SK-N-SH (cell line): ENCODE measurements around the gene SLFN12. TPM values are rescaled to one million over a fixed set of nuclear protein-coding genes. Genes with fewer than 3 reads are reported as not detected.

ENCODE experiments used
- CHD2 ChIP-seq: fragments of 150-350 bp; IDR thresholded peaks from 2 replicates; pipeline ENCODE4 v1.6.1; 2018; ENCODE audit warnings: low read length; ENCODE audit not compliant: partially characterized antibody
- ELF1 ChIP-seq: IDR thresholded peaks from 2 replicates; pipeline ENCODE4 v1.4.0; 2012
- EP300 ChIP-seq, 2 experiments: IDR thresholded peaks; 2 replicates each; pipeline versions ENCODE4 v1.4.0 to v1.6.1; 2012; ENCODE audit warnings: borderline replicate concordance in 1 of 2, low read depth in 1 of 2, low read length in 1 of 2
- EZH2phosphoT487 ChIP-seq: fragments of 200-600 bp; sonication (generic); IDR thresholded peaks from 2 replicates; pipeline ENCODE4 v1.6.1; 2017; ENCODE audit warnings: low read depth, mixed run types, mild to moderate bottlenecking, antibody characterized with exemption, moderate library complexity, borderline replicate concordance
- JUND ChIP-seq: IDR thresholded peaks from 2 replicates; pipeline ENCODE4 v1.4.0; 2012
- NFIC ChIP-seq: IDR thresholded peaks from 2 replicates; pipeline ENCODE4 v1.4.0; 2012; ENCODE audit warnings: borderline replicate concordance
- NRF1 ChIP-seq: IDR thresholded peaks from 2 replicates; pipeline ENCODE4 v1.6.1; 2012; ENCODE audit warnings: low read depth, mild to moderate bottlenecking, low read length
- RAD21 ChIP-seq: IDR thresholded peaks from 2 replicates; pipeline ENCODE4 v1.6.1; 2012; ENCODE audit warnings: mild to moderate bottlenecking, low read length
- RFX5 ChIP-seq: IDR thresholded peaks from 2 replicates; pipeline ENCODE4 v1.6.1; 2012; ENCODE audit warnings: mild to moderate bottlenecking, improper control_type of control experiment, low read length
- RXRA ChIP-seq: IDR thresholded peaks from 2 replicates; pipeline ENCODE4 v1.4.0; 2012; ENCODE audit warnings: low read depth, mild to moderate bottlenecking, borderline replicate concordance
- SMC3 ChIP-seq: IDR thresholded peaks from 2 replicates; pipeline ENCODE4 v1.6.1; 2012; ENCODE audit warnings: low read depth, low read length, improper control_type of control experiment
- TCF12 ChIP-seq: IDR thresholded peaks from 2 replicates; pipeline ENCODE4 v1.4.0; 2012
- YY1 ChIP-seq: IDR thresholded peaks from 2 replicates; pipeline ENCODE4 v1.4.0; 2012; ENCODE audit warnings: low read depth, mild to moderate bottlenecking
- polyA plus RNA-seq, 3 experiments: library from polyadenylated mRNA; depleted of rRNA; stranded (reverse); fragments of >200 nt; gene quantifications; 2 replicates each; pipeline ENCODE4 v1.2.3, GENCODE V29; 2012
- TF ChIP-seq, protein P1 (sequence below): fragments of 150-350 bp; IDR thresholded peaks from 2 replicates; pipeline ENCODE4 v1.6.1; 2017; ENCODE audit warnings: antibody characterized with exemption, low read length, low read depth, borderline replicate concordance
- TF ChIP-seq, protein P2 (sequence below): IDR thresholded peaks from 2 replicates; pipeline ENCODE4 v1.4.0; 2012; ENCODE audit warnings: low read depth
- TF ChIP-seq, protein P3 (sequence below): fragments of 200-600 bp; sonication (generic); IDR thresholded peaks from 2 replicates; pipeline ENCODE4 v1.6.1; 2017; ENCODE audit warnings: antibody characterized with exemption, mild to moderate bottlenecking, moderate library complexity
- TF ChIP-seq, protein P4 (sequence below): IDR thresholded peaks from 2 replicates; pipeline ENCODE4 v1.4.0; 2012; ENCODE audit warnings: low read depth, borderline replicate concordance
- TF ChIP-seq, protein P5 (sequence below): fragments of 150-350 bp; IDR thresholded peaks from 2 replicates; pipeline ENCODE4 v1.6.1; 2016; ENCODE audit warnings: mild to moderate bottlenecking, low read depth, low read length

Gene SLFN12
- polyA plus RNA-seq, 1 of the 3 experiments (the other 2 are of a cell fraction): 5.6 TPM

GRCh38 chr17:35433075-35433894, 985 bp upstream of the SLFN12 start (continued):
- TF ChIP-seq SMC3: no peak
- peak; percentile 33; the same call in 1 of the 2 replicates for TF ChIP-seq NFIC
- TF ChIP-seq JUND: peak; percentile 95
- no peak for TF ChIP-seq CHD2
- peak in 1 of 2 experiments; percentile 43; a peak in 1 of 4 replicates for TF ChIP-seq EP300 (IDR thresholded peaks at IDR 0.05; ENCODE audit: borderline replicate concordance in 1 of 2, low read depth in 1 of 2, low read length in 1 of 2)
- no peak for TF ChIP-seq RFX5
- no peak for TF ChIP-seq ELF1
- TF ChIP-seq, protein P1, sequence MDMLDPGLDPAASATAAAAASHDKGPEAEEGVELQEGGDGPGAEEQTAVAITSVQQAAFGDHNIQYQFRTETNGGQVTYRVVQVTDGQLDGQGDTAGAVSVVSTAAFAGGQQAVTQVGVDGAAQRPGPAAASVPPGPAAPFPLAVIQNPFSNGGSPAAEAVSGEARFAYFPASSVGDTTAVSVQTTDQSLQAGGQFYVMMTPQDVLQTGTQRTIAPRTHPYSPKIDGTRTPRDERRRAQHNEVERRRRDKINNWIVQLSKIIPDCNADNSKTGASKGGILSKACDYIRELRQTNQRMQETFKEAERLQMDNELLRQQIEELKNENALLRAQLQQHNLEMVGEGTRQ: no peak
- no peak for TF ChIP-seq NRF1
- TF ChIP-seq, protein P2, sequence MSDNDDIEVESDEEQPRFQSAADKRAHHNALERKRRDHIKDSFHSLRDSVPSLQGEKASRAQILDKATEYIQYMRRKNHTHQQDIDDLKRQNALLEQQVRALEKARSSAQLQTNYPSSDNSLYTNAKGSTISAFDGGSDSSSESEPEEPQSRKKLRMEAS: peak; percentile 69; the same call in 1 of the 2 replicates
- no peak for TF ChIP-seq EZH2phosphoT487
- TF ChIP-seq, protein P3, sequence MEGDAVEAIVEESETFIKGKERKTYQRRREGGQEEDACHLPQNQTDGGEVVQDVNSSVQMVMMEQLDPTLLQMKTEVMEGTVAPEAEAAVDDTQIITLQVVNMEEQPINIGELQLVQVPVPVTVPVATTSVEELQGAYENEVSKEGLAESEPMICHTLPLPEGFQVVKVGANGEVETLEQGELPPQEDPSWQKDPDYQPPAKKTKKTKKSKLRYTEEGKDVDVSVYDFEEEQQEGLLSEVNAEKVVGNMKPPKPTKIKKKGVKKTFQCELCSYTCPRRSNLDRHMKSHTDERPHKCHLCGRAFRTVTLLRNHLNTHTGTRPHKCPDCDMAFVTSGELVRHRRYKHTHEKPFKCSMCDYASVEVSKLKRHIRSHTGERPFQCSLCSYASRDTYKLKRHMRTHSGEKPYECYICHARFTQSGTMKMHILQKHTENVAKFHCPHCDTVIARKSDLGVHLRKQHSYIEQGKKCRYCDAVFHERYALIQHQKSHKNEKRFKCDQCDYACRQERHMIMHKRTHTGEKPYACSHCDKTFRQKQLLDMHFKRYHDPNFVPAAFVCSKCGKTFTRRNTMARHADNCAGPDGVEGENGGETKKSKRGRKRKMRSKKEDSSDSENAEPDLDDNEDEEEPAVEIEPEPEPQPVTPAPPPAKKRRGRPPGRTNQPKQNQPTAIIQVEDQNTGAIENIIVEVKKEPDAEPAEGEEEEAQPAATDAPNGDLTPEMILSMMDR: peak; percentile 39
- peak; percentile 56 for TF ChIP-seq TCF12
- TF ChIP-seq, protein P4, sequence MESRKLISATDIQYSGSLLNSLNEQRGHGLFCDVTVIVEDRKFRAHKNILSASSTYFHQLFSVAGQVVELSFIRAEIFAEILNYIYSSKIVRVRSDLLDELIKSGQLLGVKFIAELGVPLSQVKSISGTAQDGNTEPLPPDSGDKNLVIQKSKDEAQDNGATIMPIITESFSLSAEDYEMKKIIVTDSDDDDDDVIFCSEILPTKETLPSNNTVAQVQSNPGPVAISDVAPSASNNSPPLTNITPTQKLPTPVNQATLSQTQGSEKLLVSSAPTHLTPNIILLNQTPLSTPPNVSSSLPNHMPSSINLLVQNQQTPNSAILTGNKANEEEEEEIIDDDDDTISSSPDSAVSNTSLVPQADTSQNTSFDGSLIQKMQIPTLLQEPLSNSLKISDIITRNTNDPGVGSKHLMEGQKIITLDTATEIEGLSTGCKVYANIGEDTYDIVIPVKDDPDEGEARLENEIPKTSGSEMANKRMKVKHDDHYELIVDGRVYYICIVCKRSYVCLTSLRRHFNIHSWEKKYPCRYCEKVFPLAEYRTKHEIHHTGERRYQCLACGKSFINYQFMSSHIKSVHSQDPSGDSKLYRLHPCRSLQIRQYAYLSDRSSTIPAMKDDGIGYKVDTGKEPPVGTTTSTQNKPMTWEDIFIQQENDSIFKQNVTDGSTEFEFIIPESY: no peak
- no peak for TF ChIP-seq RAD21
- no peak for TF ChIP-seq YY1
- TF ChIP-seq, protein P5, sequence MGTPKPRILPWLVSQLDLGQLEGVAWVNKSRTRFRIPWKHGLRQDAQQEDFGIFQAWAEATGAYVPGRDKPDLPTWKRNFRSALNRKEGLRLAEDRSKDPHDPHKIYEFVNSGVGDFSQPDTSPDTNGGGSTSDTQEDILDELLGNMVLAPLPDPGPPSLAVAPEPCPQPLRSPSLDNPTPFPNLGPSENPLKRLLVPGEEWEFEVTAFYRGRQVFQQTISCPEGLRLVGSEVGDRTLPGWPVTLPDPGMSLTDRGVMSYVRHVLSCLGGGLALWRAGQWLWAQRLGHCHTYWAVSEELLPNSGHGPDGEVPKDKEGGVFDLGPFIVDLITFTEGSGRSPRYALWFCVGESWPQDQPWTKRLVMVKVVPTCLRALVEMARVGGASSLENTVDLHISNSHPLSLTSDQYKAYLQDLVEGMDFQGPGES: no peak
- TF ChIP-seq RXRA: no peak
